SJSA1 (cell line): Measurements from ENCODE around the gene CHD2. TPM values are rescaled to one million over a fixed set of nuclear protein-coding genes. Genes with fewer than 3 reads are reported as not detected.
"Not testable (repeated sequence)": the region's sequence is repeated elsewhere in the genome, so short reads cannot be mapped to it uniquely, and the experiment has no call there.

Source experiments
- DNase-seq, 2 experiments: peaks; one replicate each; pipeline ENCODE4 v3.0.0-alpha.2; 2015 to 2020; ENCODE audit warnings: low spot score in 2 of 2, low read depth in 1 of 2
- H3K27ac ChIP-seq: fragments of 250-450 bp; sonication (Bioruptor Pico); 2 replicates; pipeline ENCODE4 v1.5.1; 2020; ENCODE audit warnings: mild to moderate bottlenecking, moderate library complexity
- H3K27me3 ChIP-seq: fragments of 250-450 bp; sonication (Bioruptor Pico); replicated peaks from 2 replicates; pipeline ENCODE4 v1.5.1; 2020; ENCODE audit warnings: mild to moderate bottlenecking, moderate library complexity
- H3K36me3 ChIP-seq: fragments of 250-450 bp; sonication (Bioruptor Pico); 2 replicates; pipeline ENCODE4 v1.5.1; 2020; ENCODE audit warnings: mild to moderate bottlenecking
- H3K4me1 ChIP-seq: fragments of 250-450 bp; sonication (Bioruptor Pico); replicated peaks from 2 replicates; pipeline ENCODE4 v1.6.1; 2021; ENCODE audit warnings: mild to moderate bottlenecking
- H3K4me3 ChIP-seq: fragments of 250-450 bp; sonication (Bioruptor Pico); 2 replicates; pipeline ENCODE4 v1.5.1; 2020; ENCODE audit warnings: mild to moderate bottlenecking
- H3K9me3 ChIP-seq: fragments of 250-450 bp; sonication (Bioruptor Pico); replicated peaks from 2 replicates; pipeline ENCODE4 v1.5.1; 2020; ENCODE audit warnings: mild to moderate bottlenecking
- total RNA-seq: library from RNA; depleted of rRNA; stranded (reverse); fragments of >200 nt; shearing (Covaris generic); gene quantifications from 2 replicates; pipeline ENCODE4 v1.2.3, GENCODE V29; 2014

Gene CHD2
- total RNA-seq, 1 experiment from 2014 or later = 37.6 TPM

GRCh38 chr15:93049914-93050578 lies 149.9 kb downstream of the CHD2 start:
- H3K27me3 ChIP-seq = no peaks in the 10 kb centered on the region
- no peak for DNase-seq

DNA sequence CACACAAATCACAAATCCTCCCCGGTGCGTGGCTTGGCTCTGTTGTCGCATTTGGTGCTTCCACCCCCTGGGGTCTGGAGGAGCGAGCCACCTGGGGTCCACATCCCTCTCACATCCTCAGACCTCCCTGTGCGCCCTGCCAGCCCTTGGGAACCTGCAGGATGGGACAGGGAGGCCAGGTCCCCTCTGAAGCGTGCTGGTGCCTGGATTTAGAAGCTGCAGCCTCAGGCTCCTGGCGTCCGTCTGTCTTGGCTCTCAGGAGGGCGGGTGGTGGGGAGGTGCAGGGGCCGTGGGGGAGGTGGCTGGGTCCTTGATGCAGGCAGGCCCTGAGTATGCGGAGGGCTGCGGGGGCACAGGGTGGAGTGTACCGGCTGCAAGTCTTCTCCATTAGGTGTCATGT lies 150.5 kb downstream of the CHD2 start:
- Histone ChIP-seq H3K36me3 (peaks cover 33% of the 10 kb centered on the region), H3K27ac (no peak overlapping the region), H3K9me3 (peaks cover 10% of the 10 kb centered on the region), H3K4me3 (no peak overlapping the region), H3K27me3 (no peaks in the 10 kb centered on the region), H3K4me1 (peaks cover 30% of the 10 kb centered on the region)
- no peak for DNase-seq

More at GRCh38 chr15:93049914-93050578, 149.9 kb downstream of the CHD2 start:
- Histone ChIP-seq H3K4me3 (no peak overlapping the region), H3K36me3 (peaks cover 38% of the 10 kb centered on the region), H3K4me1 (peaks cover 30% of the 10 kb centered on the region), H3K27ac (no peak overlapping the region), H3K9me3 (peaks cover 10% of the 10 kb centered on the region)

DNA sequence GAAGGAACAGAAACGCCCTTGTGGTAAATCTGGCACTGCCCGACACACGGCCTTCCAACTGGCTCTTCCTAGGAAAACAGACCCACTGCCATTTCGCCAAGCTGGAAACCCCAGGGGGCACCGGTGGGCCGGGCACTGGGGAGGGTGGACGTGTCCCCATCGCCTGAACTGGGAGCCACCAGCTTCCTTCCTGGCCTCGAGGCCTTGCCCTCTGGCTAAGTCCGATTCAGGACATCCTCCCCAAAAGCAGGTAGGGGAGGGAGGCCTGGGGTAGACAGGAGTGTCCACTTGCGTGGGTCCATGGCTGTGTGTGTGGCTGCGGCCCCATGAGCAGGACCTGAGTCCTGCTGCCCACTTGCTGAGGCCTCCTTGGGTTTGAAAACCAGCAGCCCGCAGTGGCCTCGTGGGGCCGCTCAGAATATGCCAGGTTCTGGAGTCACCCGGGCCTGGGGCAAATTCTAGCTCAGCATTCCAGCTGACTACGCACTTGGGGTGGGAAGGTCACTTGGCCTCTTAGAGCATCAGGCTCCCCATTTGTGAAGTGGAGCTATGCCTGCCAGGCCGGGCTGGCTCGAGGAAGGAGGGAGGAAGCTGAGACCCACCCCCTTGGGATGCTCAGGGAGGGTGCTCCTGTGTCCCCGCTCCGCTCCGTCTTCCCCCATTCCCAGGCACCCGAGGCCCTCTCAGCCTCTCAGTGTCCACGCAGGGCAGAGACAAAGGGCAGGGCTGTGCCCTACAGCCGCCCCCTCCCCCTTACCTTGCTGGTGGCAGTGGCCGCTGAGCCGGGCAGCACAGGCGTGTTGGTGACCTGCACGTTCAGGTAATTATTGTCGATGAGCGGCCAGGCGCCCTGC lies 151.3 kb downstream of the CHD2 start:
- Histone ChIP-seq H3K27me3 (no peaks in the 10 kb centered on the region), H3K9me3 (peaks cover 4% of the 10 kb centered on the region), H3K4me1 (peaks cover 30% of the 10 kb centered on the region), H3K4me3 (no peak overlapping the region), H3K27ac (no peak overlapping the region), H3K36me3 (peaks cover 27% of the 10 kb centered on the region)
- DNase-seq = no peak

DNA sequence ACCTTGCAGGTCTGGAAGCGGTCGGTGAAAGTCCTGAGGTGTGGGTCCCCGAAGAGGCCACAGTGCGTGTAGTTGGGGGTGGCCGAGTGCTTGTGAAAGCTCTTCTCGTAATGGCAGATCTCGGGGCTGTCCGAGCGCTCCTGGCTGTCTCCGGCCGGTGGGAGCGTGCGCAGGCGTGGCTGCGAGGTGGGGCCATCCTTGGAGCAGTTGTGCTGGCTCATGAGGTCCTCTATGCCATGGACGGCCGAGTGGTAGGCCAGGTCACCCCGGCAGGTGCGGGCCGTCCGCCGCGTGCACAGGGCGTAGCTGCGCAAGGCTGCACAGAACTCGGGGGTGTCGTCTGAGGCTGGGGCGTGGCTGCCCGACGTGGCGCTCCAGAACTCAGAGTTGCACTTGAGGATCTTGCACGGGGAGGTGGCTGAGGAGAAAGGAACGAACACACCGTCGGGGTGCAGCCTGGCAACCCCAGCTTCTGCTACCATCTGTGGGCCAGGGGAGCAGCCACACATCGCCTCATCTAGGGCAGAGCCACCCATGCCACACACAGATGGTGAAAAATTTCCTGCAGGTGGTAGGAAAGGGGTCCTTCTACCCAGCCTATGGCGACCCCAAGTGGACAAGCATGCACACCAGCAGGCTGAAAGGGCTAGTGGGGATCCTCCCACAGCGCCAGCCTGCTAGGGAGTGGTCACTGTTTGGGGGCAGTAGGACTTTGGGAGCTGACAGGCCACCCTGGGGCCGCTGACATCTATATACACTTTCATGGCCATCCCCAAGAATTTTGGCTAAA lies 152.2 kb downstream of the CHD2 start:
- H3K36me3 ChIP-seq = peaks cover 22% of the 10 kb centered on the region
- H3K4me3 ChIP-seq = no peak overlapping the region
- no peaks in the 10 kb centered on the region for H3K27me3 ChIP-seq
- H3K9me3 ChIP-seq = no peaks in the 10 kb centered on the region
- H3K4me1 ChIP-seq = peaks cover 30% of the 10 kb centered on the region
- DNase-seq = no peak
- H3K27ac ChIP-seq = no peak overlapping the region

DNA sequence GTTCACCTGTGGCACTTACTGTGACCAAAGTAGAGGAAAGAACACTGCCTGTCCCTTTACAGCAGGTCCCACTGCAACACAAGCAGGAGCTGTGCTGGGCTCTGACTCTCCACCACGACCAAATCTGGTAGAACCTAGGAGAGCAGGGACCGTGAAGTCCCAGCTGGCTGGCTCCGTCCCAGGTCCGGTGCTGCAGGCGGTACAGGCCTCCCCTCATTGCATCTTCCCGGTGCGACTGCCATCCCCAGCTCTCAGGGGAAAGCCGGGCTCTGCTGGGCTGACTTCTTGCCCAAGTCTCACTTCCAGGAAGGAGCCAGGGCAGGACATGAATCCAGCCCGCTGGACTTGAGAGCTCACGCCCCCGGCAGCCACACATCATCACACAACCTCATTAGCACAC lies 155.1 kb downstream of the CHD2 start:
- peaks cover 3% of the 10 kb centered on the region for H3K4me1 ChIP-seq
- DNase-seq = no peak
- no peak overlapping the region for H3K4me3 ChIP-seq
- H3K9me3 ChIP-seq = no peaks in the 10 kb centered on the region
- H3K27ac ChIP-seq = no peak overlapping the region
- 0 out of 2 replicates have a peak, but pooled peaks cover 11% of the 10 kb centered on the region for H3K36me3 ChIP-seq
- no peaks in the 10 kb centered on the region for H3K27me3 ChIP-seq

DNA sequence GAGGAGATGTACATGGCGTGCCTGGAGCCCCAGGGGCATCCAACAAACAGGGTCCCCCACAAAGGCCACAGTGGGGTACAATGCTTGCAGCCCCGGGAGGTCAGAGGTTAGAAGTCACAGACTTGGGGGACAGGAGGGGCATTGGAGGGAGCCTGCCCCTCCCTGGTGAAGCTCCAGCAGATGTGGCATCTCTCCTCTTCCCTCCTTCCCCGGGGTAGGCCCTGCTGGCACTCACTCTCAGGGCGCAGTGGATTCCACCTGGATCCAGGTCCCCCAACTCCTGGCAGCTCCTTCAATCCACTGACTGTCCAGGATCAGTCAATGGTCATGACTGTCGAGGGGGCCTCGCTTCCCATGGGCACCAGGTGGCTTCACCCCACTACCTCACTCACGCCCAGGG lies 156.7 kb downstream of the CHD2 start:
- no peak overlapping the region for H3K4me3 ChIP-seq
- H3K27me3 ChIP-seq = no peaks in the 10 kb centered on the region
- 0 out of 2 replicates have a peak, but pooled peaks cover 3% of the 10 kb centered on the region for H3K36me3 ChIP-seq
- no peaks in the 10 kb centered on the region for H3K9me3 ChIP-seq
- H3K27ac ChIP-seq = no peak overlapping the region
- DNase-seq = no peak
- peaks cover 3% of the 10 kb centered on the region for H3K4me1 ChIP-seq

DNA sequence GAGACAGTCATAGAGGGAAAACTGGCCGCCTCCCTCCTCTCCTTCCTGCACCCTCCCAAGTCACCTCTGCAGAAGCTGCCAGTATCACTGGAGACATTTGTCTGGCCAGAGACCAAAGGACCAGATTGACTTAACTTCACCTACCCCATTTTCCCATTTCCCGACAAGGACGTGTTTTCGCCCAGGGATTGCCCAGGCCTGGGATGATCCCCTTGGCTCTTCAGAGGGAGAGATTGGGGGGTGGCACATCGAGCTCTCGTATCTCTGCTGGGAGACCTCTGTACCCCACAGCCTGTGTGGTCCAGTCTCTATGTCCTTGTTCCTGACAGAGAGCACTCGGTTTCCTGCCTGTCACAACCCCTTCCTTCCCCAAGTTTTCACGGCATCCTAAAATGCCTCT lies 157.5 kb downstream of the CHD2 start:
- H3K36me3 ChIP-seq = no peaks in the 10 kb centered on the region
- no peaks in the 10 kb centered on the region for H3K9me3 ChIP-seq
- H3K4me1 ChIP-seq = peaks cover 3% of the 10 kb centered on the region
- no peaks in the 10 kb centered on the region for H3K27me3 ChIP-seq
- H3K4me3 ChIP-seq = no peak overlapping the region
- H3K27ac ChIP-seq = no peak overlapping the region
- no peak for DNase-seq

DNA sequence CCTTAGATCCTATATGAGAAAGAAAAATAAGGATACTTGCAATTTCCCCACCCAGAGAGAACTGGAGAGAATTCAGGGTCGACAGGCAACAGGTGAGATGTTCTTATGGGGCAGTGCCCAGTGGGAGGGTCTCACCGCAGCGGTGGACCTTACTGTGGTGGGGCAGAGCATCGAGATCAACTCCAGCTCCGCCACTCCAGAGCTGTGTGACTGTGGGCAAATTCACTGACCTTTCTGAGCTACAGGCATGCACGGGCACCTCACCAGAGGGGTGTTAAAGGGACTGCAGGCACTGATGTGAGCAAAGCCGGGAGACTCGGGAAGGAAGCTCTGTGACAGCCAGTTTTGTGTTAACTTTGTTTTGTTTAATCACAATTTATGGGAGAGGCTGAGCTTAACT lies 158.0 kb downstream of the CHD2 start:
- Histone ChIP-seq H3K27ac (no peak overlapping the region), H3K36me3 (no peaks in the 10 kb centered on the region), H3K9me3 (no peaks in the 10 kb centered on the region), H3K27me3 (no peaks in the 10 kb centered on the region), H3K4me1 (peaks cover 3% of the 10 kb centered on the region), H3K4me3 (no peak overlapping the region)
- DNase-seq = no peak

DNA sequence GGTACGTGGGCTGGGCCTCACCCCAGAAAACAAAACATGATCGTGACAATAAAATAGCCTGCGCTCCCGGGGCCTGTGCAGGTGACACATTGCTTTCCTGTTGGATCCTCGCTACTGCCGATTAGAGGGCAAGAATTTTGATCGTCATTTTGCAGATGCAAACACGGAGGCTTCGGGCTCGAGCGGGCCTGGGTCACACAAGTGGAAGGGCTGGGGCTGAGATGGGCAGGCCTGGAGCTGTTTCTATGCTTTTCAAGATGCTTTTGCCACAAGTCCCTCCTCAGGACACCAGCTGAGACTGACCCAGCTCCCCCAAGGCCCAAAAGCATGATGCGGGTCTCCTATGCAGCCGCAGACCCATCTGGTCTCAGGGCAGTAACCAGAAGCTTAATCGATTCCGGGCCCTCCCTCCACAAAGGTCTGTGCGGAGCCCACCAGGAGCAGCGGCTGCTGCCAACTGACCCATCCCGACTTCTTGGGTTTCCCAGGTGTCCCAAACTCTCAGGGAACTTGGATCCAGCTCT lies 158.8 kb downstream of the CHD2 start:
- no peak overlapping the region for H3K4me3 ChIP-seq
- H3K36me3 ChIP-seq = no peaks in the 10 kb centered on the region
- H3K9me3 ChIP-seq = no peaks in the 10 kb centered on the region
- H3K27me3 ChIP-seq = no peaks in the 10 kb centered on the region
- no peak overlapping the region for H3K27ac ChIP-seq
- peaks cover 3% of the 10 kb centered on the region for H3K4me1 ChIP-seq
- DNase-seq = no peak

DNA sequence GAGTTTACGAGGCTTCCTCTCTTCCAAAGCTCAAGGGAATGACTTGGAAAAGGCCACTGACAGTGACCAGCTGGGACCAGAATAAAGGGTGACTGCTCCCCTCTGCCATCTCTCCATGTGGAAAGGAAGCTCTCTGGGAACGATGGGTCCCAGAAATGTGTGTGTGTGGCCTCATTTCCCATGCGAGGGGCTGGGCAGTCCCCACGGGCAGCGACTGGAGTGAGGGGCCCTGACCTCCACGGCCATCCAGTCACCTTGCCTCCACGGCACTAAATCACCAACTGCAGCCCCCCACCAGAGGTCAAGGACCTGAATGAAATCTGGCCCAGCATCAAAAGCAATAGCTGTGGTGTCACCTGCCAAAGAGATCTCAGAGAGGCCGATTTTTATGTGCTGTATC lies 159.3 kb downstream of the CHD2 start:
- no peak for DNase-seq
- H3K9me3 ChIP-seq = no peaks in the 10 kb centered on the region
- H3K27ac ChIP-seq = no peak overlapping the region
- no peaks in the 10 kb centered on the region for H3K36me3 ChIP-seq
- H3K27me3 ChIP-seq = no peaks in the 10 kb centered on the region
- no peak overlapping the region for H3K4me3 ChIP-seq
- H3K4me1 ChIP-seq = peaks cover 3% of the 10 kb centered on the region

DNA sequence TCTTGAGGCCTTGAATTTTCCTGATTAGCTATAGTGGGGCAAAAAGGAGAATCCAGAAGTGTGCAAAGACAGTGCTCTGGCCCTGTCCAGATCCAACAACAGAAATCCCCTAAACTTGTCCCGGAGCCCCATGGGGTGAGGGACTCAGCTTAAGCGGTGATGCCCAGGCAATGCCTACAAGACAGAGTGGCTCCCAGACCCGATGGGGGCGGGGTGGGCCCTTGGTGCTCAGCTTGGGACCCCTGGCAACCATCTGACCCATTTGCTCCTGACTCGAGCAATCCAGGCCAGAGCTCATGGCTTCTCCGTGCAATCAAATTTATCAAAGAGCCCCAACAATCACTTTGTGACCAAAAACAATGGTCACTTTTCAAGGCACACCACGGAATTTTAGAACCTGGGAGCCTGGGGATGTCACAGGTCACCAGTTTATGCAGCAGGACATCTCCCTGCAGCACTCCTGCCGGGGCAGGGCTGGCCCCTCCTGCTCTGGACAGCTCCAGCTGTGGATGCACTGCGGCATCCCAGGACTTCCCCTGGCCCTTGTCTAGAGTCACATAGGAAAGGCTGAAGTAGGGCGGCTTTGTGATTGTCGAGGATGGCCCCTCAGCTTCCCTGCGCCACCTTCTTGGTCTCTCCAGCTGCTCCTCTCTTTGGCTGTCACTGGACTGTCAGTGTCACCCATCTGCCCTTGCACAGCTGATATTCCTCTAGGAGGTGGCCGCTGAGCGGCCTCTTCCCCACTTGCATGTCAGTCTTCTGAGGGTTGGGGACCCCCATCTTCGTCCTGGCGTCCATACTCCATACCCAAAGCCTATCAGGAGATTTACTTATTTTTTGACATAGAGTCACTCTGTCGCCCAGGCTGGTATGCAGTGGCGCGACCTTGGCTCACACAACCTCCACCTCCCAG lies 160.5 kb downstream of the CHD2 start:
- Histone ChIP-seq H3K27ac (no peak overlapping the region), H3K27me3 (no peaks in the 10 kb centered on the region)
- DNase-seq = no peak

DNA sequence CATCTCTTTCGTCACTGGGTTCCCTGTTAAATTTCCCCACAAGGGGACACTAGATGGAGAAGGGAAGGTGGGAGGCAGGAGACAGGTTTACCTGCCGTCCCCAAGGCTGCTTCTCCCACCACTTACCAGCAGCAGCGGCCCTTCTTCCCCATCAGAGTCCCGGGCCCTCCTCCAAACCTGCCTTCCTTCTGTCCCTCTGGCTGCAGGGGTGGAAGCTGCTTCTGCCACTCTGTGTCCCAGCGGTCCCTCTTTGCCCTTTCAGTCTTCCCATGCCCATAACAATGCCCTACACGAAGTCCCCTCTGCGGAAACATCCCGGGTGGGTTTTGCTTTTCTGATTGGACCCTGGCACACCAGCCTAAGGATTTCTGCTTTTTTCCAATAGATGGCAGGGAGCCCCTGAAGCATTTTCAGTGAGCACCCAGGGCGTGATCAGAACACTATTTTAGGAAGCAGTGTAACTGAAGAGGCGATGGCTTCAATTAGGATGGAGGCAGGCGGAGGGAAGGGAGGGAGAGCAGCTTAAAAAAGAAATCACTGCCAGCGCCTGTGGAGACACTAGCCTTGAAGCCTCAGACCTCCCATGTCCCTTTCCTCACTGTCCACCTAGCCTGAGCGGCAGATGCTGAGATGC lies 162.6 kb downstream of the CHD2 start:
- not testable (repeated sequence) for H3K9me3 ChIP-seq, H3K4me3 ChIP-seq, H3K27ac ChIP-seq, DNase-seq, H3K4me1 ChIP-seq, H3K36me3 ChIP-seq, H3K27me3 ChIP-seq

More for the DNA sequence above, 160.5 kb downstream of the CHD2 start:
- Histone ChIP-seq H3K36me3 (no peaks in the 10 kb centered on the region), H3K9me3 (no peaks in the 10 kb centered on the region), H3K4me3 (no peak overlapping the region), H3K4me1 (peaks cover 3% of the 10 kb centered on the region)
